GM03348 (cell line): ENCODE results near the gene WWC2.
"Not testable (repeated sequence)": the region's sequence is repeated elsewhere in the genome, so short reads cannot be mapped to it uniquely, and the experiment has no call there.

Experiments
- DNase-seq: peaks from one replicate; pipeline ENCODE4 v3.0.0; 2012; ENCODE audit warnings: low spot score

Gene WWC2

GRCh38 chr4:183299464-183299863 lies 200.4 kb downstream of the WWC2 start:
- no peak for DNase-seq

- no peak for DNase-seq
These were observed 201.0 kb downstream of the WWC2 start for GRCh38 chr4:183300070-183300469.

GRCh38 chr4:183300655-183301054 lies 201.6 kb downstream of the WWC2 start:
- no peak for DNase-seq

- DNase-seq, result no peak
These were observed 204.2 kb downstream of the WWC2 start for GRCh38 chr4:183303301-183303700.

GRCh38 chr4:183304067-183304466 lies 205.0 kb downstream of the WWC2 start:
- DNase-seq, result no peak

- DNase-seq, result no peak
These were observed 205.5 kb downstream of the WWC2 start for GRCh38 chr4:183304538-183304937.

- no peak for DNase-seq
These were observed 207.8 kb downstream of the WWC2 start for GRCh38 chr4:183306811-183307210.

GRCh38 chr4:183312841-183313240 lies 213.8 kb downstream of the WWC2 start:
- no peak for DNase-seq

- no peak for DNase-seq
These were observed 215.3 kb downstream of the WWC2 start for GRCh38 chr4:183314336-183314735.

- no peak for DNase-seq
These were observed 215.7 kb downstream of the WWC2 start for GRCh38 chr4:183314806-183315205.

GRCh38 chr4:183318656-183319055 lies 219.6 kb downstream of the WWC2 start:
- no peak for DNase-seq

- no peak for DNase-seq
These were observed 221.4 kb downstream of the WWC2 start, which contains the start of gene CLDN22 for GRCh38 chr4:183320211-183321059. Gene CLDN22, minus strand, starts transcription at chr4:183320276. Its CDS starts 58 bp downstream, at chr4:183320218.

- no peak for DNase-seq
These were observed 222.0 kb downstream of the WWC2 start for GRCh38 chr4:183321079-183321478.

GRCh38 chr4:183321516-183321915 lies 222.5 kb downstream of the WWC2 start:
- no peak for DNase-seq

GRCh38 chr4:183322326-183322725 lies 223.3 kb downstream of the WWC2 start, which contains the start of gene CLDN24:
Gene CLDN24, minus strand, starts transcription at chr4:183322426. Its CDS starts 0 bp downstream, at chr4:183322426.
- no peak for DNase-seq

- DNase-seq, result no peak
These were observed 224.2 kb downstream of the WWC2 start for GRCh38 chr4:183323295-183323694.

GRCh38 chr4:183324056-183324455 lies 225.0 kb downstream of the WWC2 start:
- DNase-seq, result not testable (repeated sequence)

- no peak for DNase-seq
These were observed 225.6 kb downstream of the WWC2 start for GRCh38 chr4:183324619-183325018.

GRCh38 chr4:183326387-183326786 lies 227.3 kb downstream of the WWC2 start:
- DNase-seq, result not testable (repeated sequence)

GRCh38 chr4:183326853-183327252 lies 227.8 kb downstream of the WWC2 start:
- DNase-seq, result no peak

- no peak for DNase-seq
These were observed 228.8 kb downstream of the WWC2 start for GRCh38 chr4:183327827-183328226.

- no peak for DNase-seq
These were observed 229.8 kb downstream of the WWC2 start for GRCh38 chr4:183328832-183329231.

- DNase-seq, result no peak
These were observed 230.2 kb downstream of the WWC2 start for GRCh38 chr4:183329244-183329643.
